SK-N-SH treated with all-trans-retinoic acid at 6 μM for 48 hours (cell line): ENCODE data around the gene PLAA.

Experiments
- ATAC-seq: fragments of 200-7000 bp; cut with Tn5 transposase; 3 replicates; pipeline ENCODE4 v1.9.1; 2020; ENCODE audit warnings: mild to moderate bottlenecking, moderate library complexity
- ARNTL ChIP-seq: fragments of 450-650 bp; formaldehyde crosslinking; IDR thresholded peaks from 2 replicates; pipeline ENCODE4 v1.5.0; 2020; ENCODE audit warnings: low read depth, mild to moderate bottlenecking, moderate library complexity, borderline replicate concordance
- CSDC2 ChIP-seq: fragments of 250-450 bp; sonication (Bioruptor Pico); IDR thresholded peaks from 2 replicates; pipeline ENCODE4 v1.5.0; 2020; ENCODE audit warnings: mild to moderate bottlenecking, moderate library complexity
- ESRRG ChIP-seq: fragments of 250-450 bp; sonication (Bioruptor Pico); IDR thresholded peaks from 2 replicates; pipeline ENCODE4 v1.6.1; 2021; ENCODE audit warnings: mild to moderate bottlenecking
- GLIS3 ChIP-seq: fragments of 250-450 bp; sonication (Bioruptor Pico); IDR thresholded peaks from 2 replicates; pipeline ENCODE4 v1.5.0; 2020; ENCODE audit warnings: mild to moderate bottlenecking, moderate library complexity
- ISL1 ChIP-seq: fragments of 250-450 bp; sonication (Bioruptor Pico); IDR thresholded peaks from 2 replicates; pipeline ENCODE4 v2.1.2; 2022; ENCODE audit warnings: mild to moderate bottlenecking, moderate library complexity
- OSR1 ChIP-seq: fragments of 250-450 bp; sonication (Bioruptor Pico); IDR thresholded peaks from 2 replicates; pipeline ENCODE4 v1.8.0; 2022; ENCODE audit warnings: moderate library complexity, mild to moderate bottlenecking, inconsistent platforms
- PPARA ChIP-seq: fragments of 250-450 bp; sonication (Bioruptor Pico); IDR thresholded peaks from 2 replicates; pipeline ENCODE4 v1.5.0; 2020; ENCODE audit warnings: mild to moderate bottlenecking, borderline replicate concordance
- RARB ChIP-seq: fragments of 250-450 bp; sonication (Bioruptor Pico); IDR thresholded peaks from 2 replicates; pipeline ENCODE4 v1.8.0; 2021; ENCODE audit warnings: mild to moderate bottlenecking, moderate library complexity
- TCF4 ChIP-seq: fragments of 250-450 bp; sonication (Bioruptor Pico); IDR thresholded peaks from 2 replicates; pipeline ENCODE4 v1.8.0; 2021; ENCODE audit warnings: mild to moderate bottlenecking, moderate library complexity, borderline replicate concordance
- TOX ChIP-seq: fragments of 250-450 bp; sonication (Bioruptor Pico); IDR thresholded peaks from 2 replicates; pipeline ENCODE4 v1.8.0; 2021; ENCODE audit warnings: mild to moderate bottlenecking, moderate library complexity, borderline replicate concordance
- ZC3H10 ChIP-seq: fragments of 250-450 bp; sonication (Bioruptor Pico); IDR thresholded peaks from 2 replicates; pipeline ENCODE4 v1.5.1; 2021; ENCODE audit warnings: mild to moderate bottlenecking, moderate library complexity
- ZFP3 ChIP-seq: fragments of 250-450 bp; sonication (Bioruptor Pico); IDR thresholded peaks from 2 replicates; pipeline ENCODE4 v1.5.0; 2020; ENCODE audit warnings: mild to moderate bottlenecking, moderate library complexity
- ZFP30 ChIP-seq: fragments of 450-650 bp; formaldehyde crosslinking; IDR thresholded peaks from 2 replicates; pipeline ENCODE4 v1.5.0; 2022; ENCODE audit warnings: mild to moderate bottlenecking, moderate library complexity
- ZNF70 ChIP-seq: fragments of 450-650 bp; formaldehyde crosslinking; IDR thresholded peaks from 2 replicates; pipeline ENCODE4 v1.5.0; 2020; ENCODE audit warnings: mild to moderate bottlenecking, moderate library complexity
- ZNF8 ChIP-seq: fragments of 450-650 bp; formaldehyde crosslinking; IDR thresholded peaks from 2 replicates; pipeline ENCODE4 v1.5.0; 2020; ENCODE audit warnings: mild to moderate bottlenecking, moderate library complexity
- TF ChIP-seq, protein P1 (sequence below): fragments of 250-450 bp; sonication (Bioruptor Pico); IDR thresholded peaks from 2 replicates; pipeline ENCODE4 v1.5.0; 2020; ENCODE audit warnings: mild to moderate bottlenecking, moderate library complexity
- TF ChIP-seq, protein P2 (sequence below): fragments of 250-450 bp; sonication (Bioruptor Pico); IDR thresholded peaks from 2 replicates; pipeline ENCODE4 v1.8.0; 2021; ENCODE audit warnings: low read depth, mild to moderate bottlenecking, moderate library complexity, borderline replicate concordance
- TF ChIP-seq, protein P3 (sequence below): fragments of 250-450 bp; sonication (Bioruptor Pico); IDR thresholded peaks from 2 replicates; pipeline ENCODE4 v1.5.1; 2021; ENCODE audit warnings: mild to moderate bottlenecking, moderate library complexity
- TF ChIP-seq, protein P4 (sequence below): fragments of 250-450 bp; sonication (Bioruptor Pico); IDR thresholded peaks from 2 replicates; pipeline ENCODE4 v1.5.1; 2020; ENCODE audit warnings: low read depth, mild to moderate bottlenecking, moderate library complexity

PLAA gene

DNA sequence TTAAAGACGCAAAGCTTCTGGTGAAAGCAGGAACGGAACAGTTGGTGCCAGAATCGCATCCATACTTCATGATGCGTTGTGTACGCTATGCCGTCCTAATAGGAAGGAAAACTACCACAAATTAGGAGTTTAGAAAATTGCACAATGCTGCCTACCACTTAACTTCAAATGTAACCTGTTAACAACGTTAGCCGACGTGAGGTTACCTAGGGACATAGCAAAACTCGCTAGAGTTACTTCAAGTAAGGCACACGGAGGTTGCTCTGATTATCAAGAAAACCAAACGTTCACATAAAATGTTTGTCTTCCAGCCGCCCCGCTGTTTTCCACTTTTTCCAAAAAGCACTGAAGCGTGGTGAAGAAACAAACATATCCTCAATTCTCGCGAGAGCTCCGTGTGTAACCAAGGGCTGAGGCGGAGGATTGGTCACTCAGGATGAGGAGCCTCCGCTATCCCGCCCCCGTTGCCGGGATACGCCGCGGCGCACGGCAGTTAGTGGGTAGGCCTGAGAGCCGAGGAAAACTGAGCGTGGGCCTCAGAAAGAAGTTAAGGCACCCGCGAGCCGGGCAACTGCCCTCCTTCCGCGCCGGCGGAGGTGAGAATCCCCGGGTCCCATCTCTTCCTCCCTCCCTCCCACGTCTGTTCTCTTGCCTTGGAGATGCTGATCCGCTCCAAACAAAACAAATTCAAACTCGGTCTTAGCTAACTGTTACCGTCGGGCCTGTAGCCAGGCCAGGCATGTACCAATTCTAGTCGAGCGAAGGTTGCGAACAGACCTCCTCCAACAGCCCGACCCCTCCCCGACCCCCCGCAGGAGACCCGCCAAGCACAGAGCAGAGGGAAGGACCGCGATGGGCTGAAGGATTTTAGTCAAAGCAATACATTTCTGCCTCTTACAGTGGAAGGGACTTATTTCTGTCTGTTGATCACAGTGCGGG lies 9.1 kb upstream of the PLAA start, which contains the start of gene IFT74:
TSS of gene IFT74 (plus strand) at position 492 of the 939 bp plus-strand sequence. CDS start 5,556 bp downstream, outside the sequence.
- peak; percentile 100 for ATAC-seq
- 0 out of 2 replicates have a peak, but pooled peaks have one; percentile 38 for TF ChIP-seq TCF4
- TF ChIP-seq ZFP3 (CRISPR knock-in tag) = peak; percentile 13; the same call in 1 of the 2 replicates
- TF ChIP-seq, protein P1, sequence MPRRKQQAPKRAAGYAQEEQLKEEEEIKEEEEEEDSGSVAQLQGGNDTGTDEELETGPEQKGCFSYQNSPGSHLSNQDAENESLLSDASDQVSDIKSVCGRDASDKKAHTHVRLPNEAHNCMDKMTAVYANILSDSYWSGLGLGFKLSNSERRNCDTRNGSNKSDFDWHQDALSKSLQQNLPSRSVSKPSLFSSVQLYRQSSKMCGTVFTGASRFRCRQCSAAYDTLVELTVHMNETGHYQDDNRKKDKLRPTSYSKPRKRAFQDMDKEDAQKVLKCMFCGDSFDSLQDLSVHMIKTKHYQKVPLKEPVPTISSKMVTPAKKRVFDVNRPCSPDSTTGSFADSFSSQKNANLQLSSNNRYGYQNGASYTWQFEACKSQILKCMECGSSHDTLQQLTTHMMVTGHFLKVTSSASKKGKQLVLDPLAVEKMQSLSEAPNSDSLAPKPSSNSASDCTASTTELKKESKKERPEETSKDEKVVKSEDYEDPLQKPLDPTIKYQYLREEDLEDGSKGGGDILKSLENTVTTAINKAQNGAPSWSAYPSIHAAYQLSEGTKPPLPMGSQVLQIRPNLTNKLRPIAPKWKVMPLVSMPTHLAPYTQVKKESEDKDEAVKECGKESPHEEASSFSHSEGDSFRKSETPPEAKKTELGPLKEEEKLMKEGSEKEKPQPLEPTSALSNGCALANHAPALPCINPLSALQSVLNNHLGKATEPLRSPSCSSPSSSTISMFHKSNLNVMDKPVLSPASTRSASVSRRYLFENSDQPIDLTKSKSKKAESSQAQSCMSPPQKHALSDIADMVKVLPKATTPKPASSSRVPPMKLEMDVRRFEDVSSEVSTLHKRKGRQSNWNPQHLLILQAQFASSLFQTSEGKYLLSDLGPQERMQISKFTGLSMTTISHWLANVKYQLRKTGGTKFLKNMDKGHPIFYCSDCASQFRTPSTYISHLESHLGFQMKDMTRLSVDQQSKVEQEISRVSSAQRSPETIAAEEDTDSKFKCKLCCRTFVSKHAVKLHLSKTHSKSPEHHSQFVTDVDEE (CRISPR knock-in tag) = peak; percentile 37; the same call in 1 of the 2 replicates
- no peak for TF ChIP-seq ESRRG (CRISPR knock-in tag)

DNA sequence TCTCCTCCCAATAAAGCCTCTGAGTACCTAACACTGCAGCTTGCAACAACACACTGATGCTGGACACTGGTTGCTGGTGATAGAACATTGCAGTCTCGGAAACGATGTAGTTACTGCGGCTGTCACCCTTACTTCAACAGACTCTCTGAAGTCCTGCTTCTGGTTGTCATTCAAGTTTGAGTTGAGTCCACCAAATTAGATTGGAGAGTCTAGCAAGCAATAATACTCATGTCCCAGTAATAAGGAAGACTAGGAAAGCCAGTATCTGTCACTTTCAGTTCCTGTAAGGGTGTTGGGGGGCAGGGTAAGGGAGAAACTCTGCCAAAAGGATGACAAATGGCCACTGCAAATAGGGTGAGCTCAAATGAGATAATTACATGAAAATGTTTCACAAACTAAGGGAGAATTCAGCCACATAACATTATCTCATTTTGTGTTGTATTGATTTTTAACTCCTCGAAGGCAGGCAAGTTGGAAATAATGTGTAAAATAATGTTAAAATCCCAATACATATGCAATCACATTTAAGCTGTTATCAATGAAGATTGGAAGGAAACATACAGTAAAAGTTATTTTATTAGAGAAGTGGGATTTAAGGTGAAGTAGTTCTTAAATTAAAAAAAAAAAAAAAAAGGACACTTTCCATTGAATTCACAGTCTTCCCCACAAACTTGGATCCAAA lies 8.3 kb upstream of the PLAA start:
- ATAC-seq = no peak
- TF ChIP-seq ZNF70 (no peak), GLIS3 (CRISPR knock-in tag) (no peak), CSDC2 (CRISPR knock-in tag) (no peak), ZFP30 (CRISPR knock-in tag) (no peak), ZC3H10 (CRISPR knock-in tag) (no peak), ESRRG (CRISPR knock-in tag) (no peak), ARNTL (CRISPR knock-in tag) (no peak), ZNF8 (CRISPR knock-in tag) (no peak), OSR1 (CRISPR knock-in tag) (no peak), TOX (CRISPR knock-in tag) (no peak)

DNA sequence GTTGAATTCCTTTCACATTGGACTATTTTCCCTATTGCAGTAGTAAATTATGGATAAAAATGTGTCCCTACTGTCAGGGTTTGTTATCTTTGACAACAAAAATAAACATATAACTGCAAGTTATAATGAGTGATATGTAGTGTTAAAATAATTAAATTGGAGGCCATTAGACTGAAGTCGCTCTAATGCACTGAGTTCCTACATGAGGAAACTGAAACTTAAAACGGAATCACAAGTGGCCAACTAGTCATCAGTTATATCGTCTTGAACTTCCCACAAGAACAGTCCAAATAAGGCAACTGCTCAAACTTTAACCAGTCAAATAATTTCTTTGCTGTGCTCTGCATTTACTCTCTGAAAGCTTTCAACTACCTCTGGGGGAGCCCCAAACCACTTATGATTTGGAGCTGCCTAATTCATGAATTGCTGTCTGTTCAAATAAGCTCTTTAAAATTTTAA lies 7.0 kb upstream of the PLAA start:
- TF ChIP-seq TCF4 = no peak
- ATAC-seq = no peak

DNA sequence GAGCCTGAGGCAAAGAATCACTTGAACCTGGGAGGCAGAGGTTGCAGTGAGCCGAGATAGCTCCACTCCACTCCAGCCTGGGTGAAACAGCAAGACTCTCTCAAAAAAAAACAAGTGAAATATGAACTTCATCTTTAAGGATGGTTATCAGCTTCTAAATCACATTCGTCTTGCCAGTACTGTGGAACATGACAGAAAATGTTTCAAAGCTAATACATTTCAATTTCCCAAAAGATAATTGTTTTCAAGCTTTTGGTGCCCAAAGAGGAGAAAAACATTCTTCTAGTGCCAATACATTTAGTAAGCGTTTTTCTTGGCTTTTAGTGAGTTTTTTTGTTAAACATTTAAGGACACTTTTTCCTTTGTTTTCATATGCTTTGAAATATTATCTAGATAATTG lies 4.8 kb upstream of the PLAA start:
- TF ChIP-seq ISL1 (CRISPR knock-in tag) (peak; percentile 57), OSR1 (CRISPR knock-in tag) (no peak)
- no peak for ATAC-seq

DNA sequence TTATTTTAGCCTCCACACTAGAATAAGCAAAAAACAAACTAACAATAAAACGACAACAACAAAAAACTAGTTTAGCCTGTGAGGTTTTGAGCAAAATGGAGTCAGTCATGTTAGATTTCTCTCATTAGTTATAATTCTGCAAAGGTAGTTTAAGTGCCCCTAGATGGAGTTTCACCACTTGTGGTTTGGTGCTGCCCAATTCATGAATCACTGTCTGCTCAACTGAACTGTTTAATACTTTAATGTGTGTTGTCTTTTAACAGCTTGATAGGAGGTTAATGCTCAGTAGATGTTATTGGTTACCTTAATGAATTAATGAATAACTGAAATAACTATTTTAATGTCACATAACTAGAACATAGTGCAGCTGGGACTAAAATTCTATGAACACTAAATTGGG lies 3.5 kb upstream of the PLAA start:
- TF ChIP-seq, protein P2, sequence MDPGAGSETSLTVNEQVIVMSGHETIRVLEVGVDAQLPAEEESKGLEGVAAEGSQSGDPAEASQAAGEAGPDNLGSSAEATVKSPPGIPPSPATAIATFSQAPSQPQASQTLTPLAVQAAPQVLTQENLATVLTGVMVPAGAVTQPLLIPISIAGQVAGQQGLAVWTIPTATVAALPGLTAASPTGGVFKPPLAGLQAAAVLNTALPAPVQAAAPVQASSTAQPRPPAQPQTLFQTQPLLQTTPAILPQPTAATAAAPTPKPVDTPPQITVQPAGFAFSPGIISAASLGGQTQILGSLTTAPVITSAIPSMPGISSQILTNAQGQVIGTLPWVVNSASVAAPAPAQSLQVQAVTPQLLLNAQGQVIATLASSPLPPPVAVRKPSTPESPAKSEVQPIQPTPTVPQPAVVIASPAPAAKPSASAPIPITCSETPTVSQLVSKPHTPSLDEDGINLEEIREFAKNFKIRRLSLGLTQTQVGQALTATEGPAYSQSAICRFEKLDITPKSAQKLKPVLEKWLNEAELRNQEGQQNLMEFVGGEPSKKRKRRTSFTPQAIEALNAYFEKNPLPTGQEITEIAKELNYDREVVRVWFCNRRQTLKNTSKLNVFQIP = no peak
- TF ChIP-seq ZNF70 = no peak
- no peak for TF ChIP-seq RARB (CRISPR knock-in tag)
- TF ChIP-seq ZFP3 (CRISPR knock-in tag) = no peak
- TF ChIP-seq PPARA (CRISPR knock-in tag) = no peak
- TF ChIP-seq ESRRG (CRISPR knock-in tag) = no peak
- TF ChIP-seq, protein P3, sequence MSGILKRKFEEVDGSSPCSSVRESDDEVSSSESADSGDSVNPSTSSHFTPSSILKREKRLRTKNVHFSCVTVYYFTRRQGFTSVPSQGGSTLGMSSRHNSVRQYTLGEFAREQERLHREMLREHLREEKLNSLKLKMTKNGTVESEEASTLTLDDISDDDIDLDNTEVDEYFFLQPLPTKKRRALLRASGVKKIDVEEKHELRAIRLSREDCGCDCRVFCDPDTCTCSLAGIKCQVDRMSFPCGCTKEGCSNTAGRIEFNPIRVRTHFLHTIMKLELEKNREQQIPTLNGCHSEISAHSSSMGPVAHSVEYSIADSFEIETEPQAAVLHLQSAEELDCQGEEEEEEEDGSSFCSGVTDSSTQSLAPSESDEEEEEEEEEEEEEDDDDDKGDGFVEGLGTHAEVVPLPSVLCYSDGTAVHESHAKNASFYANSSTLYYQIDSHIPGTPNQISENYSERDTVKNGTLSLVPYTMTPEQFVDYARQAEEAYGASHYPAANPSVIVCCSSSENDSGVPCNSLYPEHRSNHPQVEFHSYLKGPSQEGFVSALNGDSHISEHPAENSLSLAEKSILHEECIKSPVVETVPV (CRISPR knock-in tag) = no peak
- no peak for TF ChIP-seq TCF4
- TF ChIP-seq, protein P4, sequence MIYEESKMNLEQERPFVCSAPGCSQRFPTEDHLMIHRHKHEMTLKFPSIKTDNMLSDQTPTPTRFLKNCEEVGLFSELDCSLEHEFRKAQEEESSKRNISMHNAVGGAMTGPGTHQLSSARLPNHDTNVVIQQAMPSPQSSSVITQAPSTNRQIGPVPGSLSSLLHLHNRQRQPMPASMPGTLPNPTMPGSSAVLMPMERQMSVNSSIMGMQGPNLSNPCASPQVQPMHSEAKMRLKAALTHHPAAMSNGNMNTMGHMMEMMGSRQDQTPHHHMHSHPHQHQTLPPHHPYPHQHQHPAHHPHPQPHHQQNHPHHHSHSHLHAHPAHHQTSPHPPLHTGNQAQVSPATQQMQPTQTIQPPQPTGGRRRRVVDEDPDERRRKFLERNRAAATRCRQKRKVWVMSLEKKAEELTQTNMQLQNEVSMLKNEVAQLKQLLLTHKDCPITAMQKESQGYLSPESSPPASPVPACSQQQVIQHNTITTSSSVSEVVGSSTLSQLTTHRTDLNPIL (CRISPR knock-in tag) = no peak
- no peak for TF ChIP-seq CSDC2 (CRISPR knock-in tag)
- no peak for TF ChIP-seq ZNF8 (CRISPR knock-in tag)
- TF ChIP-seq, protein P1 (CRISPR knock-in tag) = no peak
- TF ChIP-seq, all 23 proteins: peak for 0
- ATAC-seq = no peak
